ENCODE measurements around the gene ADORA2A.

ADORA2A gene

DNA sequence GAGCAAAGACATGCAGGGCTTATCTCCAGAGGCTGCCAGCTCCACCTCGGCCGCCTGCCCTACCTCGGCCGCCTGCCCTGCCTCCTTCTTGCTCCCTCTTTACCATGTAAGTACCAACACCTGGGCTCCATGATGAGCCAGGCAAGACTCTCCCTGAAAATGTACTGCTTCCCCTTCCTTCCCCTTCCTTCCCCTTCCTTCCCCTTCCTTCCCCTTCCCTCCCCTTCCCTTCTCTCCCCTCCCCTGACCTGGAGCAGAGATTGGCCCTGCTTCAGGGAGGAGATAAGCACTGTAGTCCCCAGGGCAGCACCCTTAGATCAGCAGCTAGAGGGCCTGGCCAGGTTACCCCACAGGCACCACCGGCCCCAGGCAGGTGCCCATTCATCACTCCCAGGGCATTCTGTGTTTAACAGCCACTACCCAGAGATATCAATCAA lies 25.4 kb upstream of the ADORA2A start:
- no peak for DNase-seq (ENCODE audit: low spot score)
- TF ChIP-seq, protein P1, sequence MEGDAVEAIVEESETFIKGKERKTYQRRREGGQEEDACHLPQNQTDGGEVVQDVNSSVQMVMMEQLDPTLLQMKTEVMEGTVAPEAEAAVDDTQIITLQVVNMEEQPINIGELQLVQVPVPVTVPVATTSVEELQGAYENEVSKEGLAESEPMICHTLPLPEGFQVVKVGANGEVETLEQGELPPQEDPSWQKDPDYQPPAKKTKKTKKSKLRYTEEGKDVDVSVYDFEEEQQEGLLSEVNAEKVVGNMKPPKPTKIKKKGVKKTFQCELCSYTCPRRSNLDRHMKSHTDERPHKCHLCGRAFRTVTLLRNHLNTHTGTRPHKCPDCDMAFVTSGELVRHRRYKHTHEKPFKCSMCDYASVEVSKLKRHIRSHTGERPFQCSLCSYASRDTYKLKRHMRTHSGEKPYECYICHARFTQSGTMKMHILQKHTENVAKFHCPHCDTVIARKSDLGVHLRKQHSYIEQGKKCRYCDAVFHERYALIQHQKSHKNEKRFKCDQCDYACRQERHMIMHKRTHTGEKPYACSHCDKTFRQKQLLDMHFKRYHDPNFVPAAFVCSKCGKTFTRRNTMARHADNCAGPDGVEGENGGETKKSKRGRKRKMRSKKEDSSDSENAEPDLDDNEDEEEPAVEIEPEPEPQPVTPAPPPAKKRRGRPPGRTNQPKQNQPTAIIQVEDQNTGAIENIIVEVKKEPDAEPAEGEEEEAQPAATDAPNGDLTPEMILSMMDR (IDR thresholded peaks at IDR 0.05; ENCODE audit: borderline replicate concordance, control extremely low read depth, extremely low read depth, insufficient read depth, missing control alignments): no peak
- in situ Hi-C loops (cut with MboI; ENCODE audit: low sequenced_read_pairs, unreplicated experiment): no loop called here

DNA sequence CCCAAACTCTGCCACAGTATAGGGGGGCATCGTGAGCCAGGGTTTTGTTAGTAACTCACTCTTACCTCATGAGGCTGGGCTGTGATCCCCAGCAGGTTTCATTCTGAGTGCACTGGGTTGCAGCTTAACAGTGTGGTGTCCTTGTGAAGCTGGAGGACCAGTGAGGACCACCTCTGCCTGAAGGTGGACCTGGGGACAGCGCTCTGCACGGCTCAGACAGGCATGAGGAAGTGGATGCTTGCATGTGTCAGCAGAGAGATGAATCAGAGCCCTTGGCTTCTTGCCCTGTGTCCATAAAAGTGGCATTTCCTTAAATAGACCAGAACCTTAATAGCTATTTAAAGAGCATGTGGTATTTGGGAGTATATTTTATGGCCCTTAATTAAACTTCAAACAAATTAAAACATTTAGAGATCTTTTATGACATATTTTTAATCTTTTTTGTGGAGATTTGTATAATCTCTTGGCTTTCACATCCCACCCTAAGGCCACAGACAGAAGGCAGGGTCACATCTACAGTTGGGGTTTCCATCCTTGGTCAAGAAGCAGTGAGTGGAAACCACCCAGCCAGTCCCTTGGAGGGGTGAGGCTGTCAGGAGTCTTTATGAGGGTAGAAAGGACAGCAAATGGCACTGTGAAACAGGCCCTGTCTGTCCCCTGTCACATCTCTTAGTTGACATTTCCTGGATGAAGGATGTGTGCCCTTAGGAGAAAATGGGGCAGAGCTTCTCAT lies 24.8 kb upstream of the ADORA2A start:
- peak; percentile 53 for DNase-seq (ENCODE audit: low spot score)
- in situ Hi-C loops (cut with MboI; ENCODE audit: low sequenced_read_pairs, unreplicated experiment): no loop called here
- TF ChIP-seq, protein P1 (IDR thresholded peaks at IDR 0.05; ENCODE audit: borderline replicate concordance, control extremely low read depth, extremely low read depth, insufficient read depth, missing control alignments): no peak

DNA sequence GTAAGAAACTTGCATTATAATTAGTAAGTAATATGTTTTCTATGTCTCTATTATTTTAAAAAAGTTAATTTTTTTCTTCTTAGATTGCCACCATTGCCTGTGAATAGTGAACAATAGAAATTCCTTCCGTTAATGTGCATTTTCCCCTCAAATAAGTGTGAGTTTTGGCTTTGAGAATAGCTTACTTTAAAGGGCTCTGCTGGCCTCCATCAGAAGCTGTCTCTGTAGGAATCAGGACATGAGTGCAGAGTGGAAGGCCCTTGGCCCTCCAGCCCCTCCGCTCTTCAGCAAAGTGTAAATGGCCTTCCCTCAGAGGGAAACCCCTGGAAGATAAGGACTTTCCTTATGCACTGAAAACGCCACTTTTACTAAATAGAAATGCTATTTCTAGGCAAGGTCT lies 24.1 kb upstream of the ADORA2A start:
- in situ Hi-C loops (cut with MboI; ENCODE audit: low sequenced_read_pairs, unreplicated experiment): no loop called here
- TF ChIP-seq, protein P1 (IDR thresholded peaks at IDR 0.05; ENCODE audit: borderline replicate concordance, control extremely low read depth, extremely low read depth, insufficient read depth, missing control alignments): no peak
- DNase-seq (ENCODE audit: low spot score): no peak

DNA sequence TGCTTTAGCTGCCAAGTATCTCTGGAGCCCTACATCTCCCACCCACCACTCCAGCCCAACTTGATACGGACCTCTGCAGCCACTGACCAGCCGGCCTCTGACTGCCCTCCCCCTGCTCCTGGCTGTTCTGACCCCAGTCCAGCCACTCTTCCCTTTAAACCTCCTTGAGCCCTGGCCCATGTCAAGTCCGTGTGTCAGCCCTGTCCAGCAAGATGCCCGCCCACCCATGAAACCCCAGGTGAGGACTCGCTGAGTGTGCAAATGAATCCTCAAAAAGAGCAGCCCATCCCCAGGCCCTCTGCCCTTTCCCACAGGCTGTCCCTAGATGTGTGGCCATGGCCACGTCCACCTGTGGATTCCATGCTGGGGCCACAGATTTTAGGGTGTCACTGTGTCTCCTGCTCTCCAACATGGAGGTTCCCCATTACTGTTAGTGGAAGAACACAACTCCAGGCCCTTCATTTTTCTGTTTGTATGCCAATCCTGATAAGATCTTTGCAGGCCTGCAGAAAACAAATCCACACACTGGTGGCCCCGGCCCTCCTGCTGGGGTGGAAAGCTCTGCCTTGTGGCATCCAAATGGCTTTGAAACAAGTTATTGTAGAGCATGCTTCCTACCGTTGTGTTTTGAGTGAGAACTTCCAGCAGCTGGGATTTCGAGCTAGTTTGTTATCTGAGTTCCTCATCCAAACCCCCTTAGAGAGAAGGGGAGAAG lies 22.7 kb upstream of the ADORA2A start:
- in situ Hi-C loops (cut with MboI; ENCODE audit: low sequenced_read_pairs, unreplicated experiment): no loop called here
- no peak for DNase-seq (ENCODE audit: low spot score)
- TF ChIP-seq, protein P1 (IDR thresholded peaks at IDR 0.05; ENCODE audit: borderline replicate concordance, control extremely low read depth, extremely low read depth, insufficient read depth, missing control alignments): no peak

DNA sequence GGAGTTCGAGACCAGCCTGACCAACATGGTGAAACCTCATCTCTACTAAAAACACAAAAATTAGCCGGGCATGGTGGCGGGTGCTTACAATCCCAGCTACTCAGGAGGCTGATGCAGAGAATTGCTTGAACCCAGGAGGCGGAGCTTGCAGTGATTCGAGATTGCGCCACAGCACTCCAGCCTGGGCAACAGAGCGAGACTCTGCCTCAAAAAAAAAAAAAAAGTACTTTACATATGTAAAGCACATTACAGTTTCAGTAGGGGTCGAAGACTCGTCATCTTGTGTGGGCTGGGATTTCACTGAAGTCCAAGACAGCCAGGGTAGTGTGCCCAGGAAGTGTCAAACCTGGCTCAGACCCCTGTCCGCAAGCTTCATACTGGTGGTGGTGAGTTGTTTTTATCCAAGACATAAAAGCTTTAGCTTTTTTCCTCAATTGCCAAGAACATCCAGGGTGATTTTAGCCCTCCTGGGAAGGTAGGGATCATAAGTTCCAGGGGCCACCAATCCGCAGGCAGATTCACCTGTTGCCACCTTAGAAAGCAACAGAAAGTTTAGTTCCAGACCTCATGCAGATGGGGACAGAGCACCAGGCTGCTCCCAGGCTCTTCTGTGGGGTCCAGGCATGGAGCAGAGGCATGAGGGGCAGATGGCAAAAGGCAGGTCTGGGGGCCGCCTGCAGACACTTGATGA lies 21.6 kb upstream of the ADORA2A start:
- no peak for DNase-seq (ENCODE audit: low spot score)
- in situ Hi-C loops (cut with MboI; ENCODE audit: low sequenced_read_pairs, unreplicated experiment): no loop called here
- TF ChIP-seq, protein P1 (IDR thresholded peaks at IDR 0.05; ENCODE audit: borderline replicate concordance, control extremely low read depth, extremely low read depth, insufficient read depth, missing control alignments): no peak
